ENCODE measurements around the gene SEC14L5. TPM values are rescaled to one million over a fixed set of nuclear protein-coding genes. Genes with fewer than 3 reads are reported as not detected.

SEC14L5 gene
- total and polyA plus RNA-seq, 2 experiments from 2014 or later, result 0.21 TPM; not detected in 1

- H3K27me3 ChIP-seq, result no peaks in the 10 kb centered on the region
- H3K4me3 ChIP-seq, result no peak overlapping the region
- TF ChIP-seq CTCF (IDR thresholded peaks at IDR 0.05; ENCODE audit: low read depth, low read length), result no peak
- no peak overlapping the region for H3K27ac ChIP-seq
- H3K36me3 ChIP-seq, result no peaks in the 10 kb centered on the region
- no peaks in the 10 kb centered on the region for H3K4me1 ChIP-seq (ENCODE audit: low read depth)
- no peak for DNase-seq (ENCODE audit: low read depth in 1 of 2, low spot score in 1 of 2)
- no peaks in the 10 kb centered on the region for H3K9me3 ChIP-seq (ENCODE audit: low read depth)
Measured at GRCh38 chr16:5045499-5046115, 87.5 kb downstream of the SEC14L5 start.

GRCh38 chr16:5046914-5047313 is 88.8 kb downstream of the SEC14L5 start:
- no peaks in the 10 kb centered on the region for H3K27me3 ChIP-seq
- no peak for TF ChIP-seq CTCF (IDR thresholded peaks at IDR 0.05; ENCODE audit: low read depth, low read length)
- no peak overlapping the region for H3K27ac ChIP-seq
- no peaks in the 10 kb centered on the region for H3K4me1 ChIP-seq (ENCODE audit: low read depth)
- H3K4me3 ChIP-seq, result no peak overlapping the region
- H3K36me3 ChIP-seq, result no peaks in the 10 kb centered on the region
- no peak for DNase-seq (ENCODE audit: low read depth in 1 of 2, low spot score in 1 of 2)
- no peaks in the 10 kb centered on the region for H3K9me3 ChIP-seq (ENCODE audit: low read depth)

DNA sequence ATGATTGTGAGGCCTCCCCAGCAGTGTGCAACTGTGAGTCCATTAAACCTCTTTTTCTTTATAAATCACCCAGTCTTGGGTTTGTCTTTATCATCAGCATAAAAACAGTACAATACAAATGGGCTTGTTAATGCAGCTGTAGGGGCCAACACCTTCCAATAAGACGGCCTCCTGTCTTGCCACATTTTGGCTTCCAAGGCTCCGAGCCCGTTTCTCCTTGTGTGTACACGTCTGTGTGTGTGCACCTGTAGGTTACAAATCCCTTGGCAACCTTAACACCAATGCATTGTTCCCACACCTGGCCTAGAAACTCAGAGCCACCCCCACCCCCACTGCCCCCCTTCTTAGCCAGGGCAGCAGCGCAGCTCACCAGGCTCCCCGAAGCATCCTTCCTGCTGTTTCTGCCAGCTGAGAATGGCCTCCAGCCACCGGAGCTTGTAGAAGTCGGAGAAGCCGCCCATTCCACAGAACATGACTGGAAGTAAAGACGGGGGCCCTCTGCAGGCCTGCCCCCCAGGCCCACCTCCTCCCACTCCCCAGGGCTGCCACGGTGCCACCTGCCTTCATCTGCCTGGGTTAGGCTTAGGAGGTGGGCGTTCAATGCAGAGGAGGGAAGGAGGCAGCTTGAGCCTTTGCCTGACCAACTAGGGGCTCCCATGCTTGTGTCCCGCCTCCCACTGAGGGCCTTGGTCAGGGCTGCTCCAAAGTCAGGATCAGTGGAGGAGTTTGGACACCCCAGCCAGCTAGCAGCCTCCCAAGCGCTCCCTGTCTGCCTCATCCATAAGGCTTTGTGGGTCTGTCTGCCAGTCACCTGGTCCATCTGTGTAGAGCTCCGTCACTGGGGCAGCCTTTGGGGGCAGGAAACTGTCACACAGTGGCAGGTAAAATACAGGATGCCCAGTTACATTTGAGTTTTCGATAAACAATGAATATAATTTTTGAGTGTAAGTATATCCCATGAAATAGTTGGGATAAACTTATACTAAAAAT is 97.0 kb downstream of the SEC14L5 start:
- no peaks in the 10 kb centered on the region for H3K36me3 ChIP-seq
- H3K27me3 ChIP-seq, result no peaks in the 10 kb centered on the region
- no peaks in the 10 kb centered on the region for H3K9me3 ChIP-seq (ENCODE audit: low read depth)
- TF ChIP-seq CTCF (IDR thresholded peaks at IDR 0.05; ENCODE audit: low read depth, low read length), result no peak
- no peak for DNase-seq (ENCODE audit: low read depth in 1 of 2, low spot score in 1 of 2)
- no peak overlapping the region for H3K4me3 ChIP-seq
- no peak overlapping the region for H3K27ac ChIP-seq
- H3K4me1 ChIP-seq (ENCODE audit: low read depth), result no peaks in the 10 kb centered on the region

DNA sequence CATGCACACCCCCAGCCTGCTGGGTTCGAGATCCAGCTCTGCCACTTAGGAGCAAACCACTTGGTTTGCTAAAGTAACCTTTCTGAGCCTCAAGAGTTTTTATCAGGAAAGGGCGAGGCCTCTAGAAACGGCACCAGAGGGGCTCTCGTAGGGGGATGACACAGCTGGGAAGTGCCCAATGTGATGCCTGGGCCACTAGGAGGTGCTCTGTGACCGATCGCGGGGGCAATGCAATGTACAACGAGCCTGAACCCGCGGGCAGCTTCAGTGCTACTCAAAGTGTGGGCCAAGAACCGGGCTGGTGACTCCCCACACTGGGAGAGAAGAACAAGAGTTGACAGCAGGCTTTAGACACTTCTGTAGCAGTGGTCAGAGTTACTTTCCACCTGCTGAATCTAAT is 98.2 kb downstream of the SEC14L5 start:
- DNase-seq (ENCODE audit: low read depth in 1 of 2, low spot score in 1 of 2), result peak; percentile 42 to 57
- Histone ChIP-seq H3K27me3 (no peaks in the 10 kb centered on the region), H3K9me3 (ENCODE audit: low read depth) (no peaks in the 10 kb centered on the region), H3K4me1 (ENCODE audit: low read depth) (no peaks in the 10 kb centered on the region), H3K27ac (no peak overlapping the region), H3K4me3 (no peak overlapping the region), H3K36me3 (no peaks in the 10 kb centered on the region)
- TF ChIP-seq CTCF (IDR thresholded peaks at IDR 0.05; ENCODE audit: low read depth, low read length), result peak; percentile 63

- Histone ChIP-seq H3K9me3 (ENCODE audit: low read depth) (no peaks in the 10 kb centered on the region), H3K4me1 (ENCODE audit: low read depth) (no peaks in the 10 kb centered on the region), H3K27me3 (no peaks in the 10 kb centered on the region), H3K4me3 (no peak overlapping the region), H3K36me3 (no peaks in the 10 kb centered on the region), H3K27ac (no peak overlapping the region)
- DNase-seq (ENCODE audit: low read depth in 1 of 2, low spot score in 1 of 2), result peak; percentile 39 to 54
- TF ChIP-seq CTCF (IDR thresholded peaks at IDR 0.05; ENCODE audit: low read depth, low read length), result peak; percentile 43
Measured at GRCh38 chr16:5058476-5058875, 100.3 kb downstream of the SEC14L5 start.
